Measurements from ENCODE around the gene IL22. TPM values are rescaled to one million over a fixed set of nuclear protein-coding genes. Genes with fewer than 3 reads are reported as not detected.

IL22 gene
- total RNA-seq, 1 donor from 2014 or later = not detected

GRCh38 chr12:68236421-68237059 lies 16.9 kb downstream of the IL22 start:
- no peak overlapping the region for H3K4me2 ChIP-seq
- H3K36me3 ChIP-seq = no peaks in the 10 kb centered on the region
- H3F3A ChIP-seq (ENCODE audit: low read depth) = no peaks in the 10 kb centered on the region
- no peaks in the 10 kb centered on the region for H4K20me1 ChIP-seq (ENCODE audit: low read depth)
- peaks cover 10% of the 10 kb centered on the region for H3K27me3 Mint-ChIP-seq (ENCODE audit: insufficient read depth, low read depth)
- no peaks in the 10 kb centered on the region for H3K9me3 Mint-ChIP-seq
- no peak overlapping the region for H3K4me3 ChIP-seq
- H3K36me3 Mint-ChIP-seq = no peaks in the 10 kb centered on the region
- H3K27ac Mint-ChIP-seq = peak overlapping the region; percentile 84
- no peak overlapping the region for H3K9ac ChIP-seq
- H3K4me1 Mint-ChIP-seq = peaks cover 35% of the 10 kb centered on the region
- no peaks in the 10 kb centered on the region for H3K27me3 ChIP-seq
- no peak overlapping the region for H3K27ac ChIP-seq
- H3K4me1 ChIP-seq = peaks cover 5% of the 10 kb centered on the region
- no peak for DNase-seq (ENCODE audit: low spot score)
- H3K79me2 ChIP-seq (ENCODE audit: low read depth) = no peaks in the 10 kb centered on the region
- TF ChIP-seq EZH2 (IDR thresholded peaks at IDR 0.05) (no peak), CTCF (IDR thresholded peaks at IDR 0.05) (no peak), EZH2phosphoT487 (IDR thresholded peaks at IDR 0.05) (no peak)
- H3K4me3 Mint-ChIP-seq = no peak overlapping the region
- no peaks in the 10 kb centered on the region for H3K9me3 ChIP-seq (ENCODE audit: low read depth)
- no peak overlapping the region for H2AFZ ChIP-seq (replicated peaks)

DNA sequence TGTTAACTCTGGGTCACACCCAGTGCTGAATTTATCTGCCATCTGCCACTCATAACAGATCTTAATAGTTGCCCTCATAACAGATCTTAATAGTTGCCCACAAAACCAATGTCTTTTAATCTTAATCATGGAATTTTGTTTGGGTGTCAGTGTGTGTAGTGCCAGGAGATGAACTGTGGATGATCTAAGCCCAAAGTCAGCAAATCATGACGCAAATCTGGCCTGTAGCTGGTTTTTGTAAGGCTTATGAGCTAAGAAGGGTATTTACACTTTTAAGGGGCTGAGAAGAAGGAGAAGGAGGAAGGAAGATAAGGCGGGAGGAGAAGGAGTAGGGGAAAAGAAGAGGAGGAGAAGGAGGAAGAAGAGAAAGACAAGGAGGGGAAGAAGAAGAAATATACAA lies 17.8 kb downstream of the IL22 start:
- Mint-ChIP-seq H3K36me3 (no peaks in the 10 kb centered on the region), H3K4me3 (no peak overlapping the region), H3K9me3 (no peaks in the 10 kb centered on the region), H3K4me1 (peaks cover 35% of the 10 kb centered on the region), H3K27ac (peak overlapping the region; percentile 8), H3K27me3 (ENCODE audit: insufficient read depth, low read depth) (peaks cover 10% of the 10 kb centered on the region)
- no peak for TF ChIP-seq CTCF (IDR thresholded peaks at IDR 0.05)
- TF ChIP-seq EZH2 (IDR thresholded peaks at IDR 0.05) = no peak
- no peak for TF ChIP-seq EZH2phosphoT487 (IDR thresholded peaks at IDR 0.05)
- Histone ChIP-seq H3K4me1 (peaks cover 5% of the 10 kb centered on the region), H3K9me3 (ENCODE audit: low read depth) (no peaks in the 10 kb centered on the region), H3K4me2 (no peak overlapping the region), H3F3A (ENCODE audit: low read depth) (no peaks in the 10 kb centered on the region), H2AFZ (replicated peaks) (no peak overlapping the region), H4K20me1 (ENCODE audit: low read depth) (no peaks in the 10 kb centered on the region), H3K4me3 (no peak overlapping the region), H3K79me2 (ENCODE audit: low read depth) (no peaks in the 10 kb centered on the region), H3K27ac (no peak overlapping the region), H3K9ac (no peak overlapping the region), H3K27me3 (no peaks in the 10 kb centered on the region), H3K36me3 (no peaks in the 10 kb centered on the region)
- DNase-seq (ENCODE audit: low spot score) = no peak

DNA sequence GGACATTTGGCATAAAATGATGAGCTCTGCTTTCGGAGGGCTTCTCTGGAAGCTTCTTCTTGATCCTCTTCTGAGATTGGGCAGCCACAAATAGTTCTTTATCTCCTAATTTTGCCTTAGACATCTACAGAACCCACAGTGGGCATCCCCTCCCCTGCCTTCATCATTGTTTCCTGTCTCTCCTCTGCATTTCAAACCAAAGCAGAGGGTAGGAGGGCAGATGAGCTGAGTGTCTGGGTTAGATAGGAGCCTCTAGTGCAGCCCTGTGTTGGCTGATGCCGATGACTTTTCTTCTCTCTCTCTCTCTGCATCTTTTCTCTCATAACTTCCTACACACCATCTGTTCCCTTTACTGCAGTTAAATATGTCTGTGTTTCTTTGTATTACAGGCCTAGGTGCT lies 19.3 kb downstream of the IL22 start:
- no peak overlapping the region for H3K4me3 Mint-ChIP-seq
- no peaks in the 10 kb centered on the region for H3K9me3 ChIP-seq (ENCODE audit: low read depth)
- H3K4me1 Mint-ChIP-seq = peaks cover 25% of the 10 kb centered on the region
- peaks cover 5% of the 10 kb centered on the region for H3K4me1 ChIP-seq
- H3K9ac ChIP-seq = no peak overlapping the region
- no peak for DNase-seq (ENCODE audit: low spot score)
- peaks cover 10% of the 10 kb centered on the region for H3K27me3 Mint-ChIP-seq (ENCODE audit: insufficient read depth, low read depth)
- no peaks in the 10 kb centered on the region for H4K20me1 ChIP-seq (ENCODE audit: low read depth)
- H3K4me3 ChIP-seq = no peak overlapping the region
- no peak for TF ChIP-seq CTCF (IDR thresholded peaks at IDR 0.05)
- no peak for TF ChIP-seq EZH2 (IDR thresholded peaks at IDR 0.05)
- no peak for TF ChIP-seq EZH2phosphoT487 (IDR thresholded peaks at IDR 0.05)
- H3F3A ChIP-seq (ENCODE audit: low read depth) = no peaks in the 10 kb centered on the region
- H3K4me2 ChIP-seq = no peak overlapping the region
- no peaks in the 10 kb centered on the region for H3K36me3 Mint-ChIP-seq
- no peaks in the 10 kb centered on the region for H3K79me2 ChIP-seq (ENCODE audit: low read depth)
- no peak overlapping the region for H3K27ac Mint-ChIP-seq
- H2AFZ ChIP-seq (replicated peaks) = no peak overlapping the region
- no peaks in the 10 kb centered on the region for H3K27me3 ChIP-seq
- H3K9me3 Mint-ChIP-seq = no peaks in the 10 kb centered on the region
- no peaks in the 10 kb centered on the region for H3K36me3 ChIP-seq
- no peak overlapping the region for H3K27ac ChIP-seq

All from neural progenitor cell (in vitro differentiated cells).